ENCODE measurements around the gene PRPSAP1. TPM values are rescaled to one million over a fixed set of nuclear protein-coding genes. Genes with fewer than 3 reads are reported as not detected.

The PRPSAP1 gene
- total RNA-seq, 4 donors from 2014 or later = 52.4 to 82.3 (median 68.7) TPM

GRCh38 chr17:76382351-76382802, 28.7 kb upstream of the PRPSAP1 start:
- H3K27ac ChIP-seq = peak overlapping the region; percentile 74 to 75
- no peak for DNase-seq
- H3K27me3 ChIP-seq = peaks cover 0 to 17% of the 10 kb centered on the region in 2 donors
- intact Hi-C loops (cut with DNase I; ENCODE audit: low total_unique reads) = no loop called here
- H3K9me3 ChIP-seq = no peaks in the 10 kb centered on the region
- no peak for TF ChIP-seq CTCF (IDR thresholded peaks at IDR 0.05)
- TF ChIP-seq POLR2A (IDR thresholded peaks at IDR 0.05) = no peak
- peaks cover 0 to 25% of the 10 kb centered on the region in 2 donors for H3K4me1 ChIP-seq
- H3K36me3 ChIP-seq = no peaks in the 10 kb centered on the region
- H3K4me3 ChIP-seq = peak overlapping the region; percentile 33 to 48

DNA sequence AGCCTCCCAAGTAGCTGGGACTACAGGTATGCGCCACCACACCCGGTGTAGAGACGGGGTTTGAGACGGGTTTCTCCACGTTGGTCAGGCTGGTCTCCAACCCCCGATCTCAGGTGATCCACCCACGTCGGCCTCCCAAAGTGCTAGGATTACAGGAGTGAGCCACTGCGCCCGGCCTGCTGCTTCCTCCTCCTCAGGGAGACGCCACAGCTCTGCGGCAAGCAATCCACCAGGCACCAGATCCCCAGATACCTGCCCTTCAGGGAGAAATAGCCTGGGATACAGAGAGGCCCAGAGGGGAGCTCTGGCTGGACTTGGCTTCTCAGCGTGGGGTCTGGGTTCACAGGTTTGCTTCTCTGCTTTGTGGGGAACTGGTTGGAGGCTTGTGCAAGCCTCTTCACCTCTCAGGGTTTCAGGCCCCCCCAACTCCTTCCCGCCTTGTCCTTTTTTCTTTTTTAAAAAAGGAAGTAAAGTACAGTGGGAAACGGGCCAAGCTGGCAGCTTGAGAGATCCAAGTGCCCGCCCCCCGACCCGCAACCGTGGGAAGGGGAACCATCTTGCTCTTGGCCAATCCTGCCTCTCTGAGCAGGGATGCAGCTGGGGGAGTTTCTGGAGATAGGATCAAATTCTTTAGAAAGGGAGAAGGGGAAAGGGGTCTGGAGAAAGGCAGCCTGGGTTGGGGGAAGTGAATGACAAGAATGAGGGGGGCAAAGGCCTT, 28.1 kb upstream of the PRPSAP1 start:
- DNase-seq = no peak
- Histone ChIP-seq H3K4me3 (no peak overlapping the region), H3K36me3 (no peaks in the 10 kb centered on the region), H3K4me1 (peaks cover 0 to 25% of the 10 kb centered on the region in 2 donors), H3K27ac (no peak overlapping the region), H3K27me3 (peaks cover 0 to 17% of the 10 kb centered on the region in 2 donors), H3K9me3 (no peaks in the 10 kb centered on the region)
- no peak for TF ChIP-seq CTCF (IDR thresholded peaks at IDR 0.05)
- TF ChIP-seq POLR2A (IDR thresholded peaks at IDR 0.05) = no peak
- intact Hi-C loops (cut with DNase I; ENCODE audit: low total_unique reads) = no loop called here

DNA sequence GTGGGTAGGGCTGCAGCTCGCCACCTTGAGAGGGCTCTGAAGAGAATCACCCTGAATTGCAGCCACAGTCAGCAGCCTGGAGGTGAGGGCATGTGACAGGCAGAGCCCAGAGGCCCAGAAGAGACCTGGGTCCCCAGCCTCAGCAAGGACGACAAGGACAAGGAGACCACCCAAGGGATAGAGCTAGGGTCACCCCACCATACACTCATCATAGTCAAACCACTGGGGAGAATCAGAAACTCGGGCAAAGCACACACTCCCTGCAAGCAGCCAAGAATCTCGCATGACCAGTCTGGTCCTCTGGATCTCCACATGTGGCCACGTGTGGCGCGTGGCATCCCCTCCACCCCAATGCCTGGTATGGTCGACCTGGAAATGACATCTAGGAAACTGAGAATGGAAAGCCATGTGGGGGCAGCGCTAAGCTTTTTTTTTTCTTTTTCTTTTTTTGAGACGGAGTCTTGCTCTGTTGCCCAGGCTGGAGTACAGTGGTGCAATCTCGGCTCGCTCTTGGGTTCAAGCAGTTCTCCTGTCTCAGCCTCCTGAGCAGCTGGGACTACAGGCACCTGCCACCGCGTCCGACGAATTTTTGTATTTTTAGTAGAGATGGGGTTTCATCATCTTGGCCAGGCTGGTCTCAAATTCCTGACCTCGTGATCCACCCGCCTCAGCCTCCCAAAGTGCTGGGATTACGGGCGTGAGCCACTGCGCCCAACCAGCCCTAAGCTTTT, 26.1 kb upstream of the PRPSAP1 start:
- peaks cover 0 to 17% of the 10 kb centered on the region in 2 donors for H3K27me3 ChIP-seq
- H3K4me3 ChIP-seq = no peak overlapping the region
- peaks cover 0 to 17% of the 10 kb centered on the region in 2 donors for H3K4me1 ChIP-seq
- TF ChIP-seq POLR2A (IDR thresholded peaks at IDR 0.05) (no peak), CTCF (IDR thresholded peaks at IDR 0.05) (no peak)
- no peak for DNase-seq
- no peaks in the 10 kb centered on the region for H3K36me3 ChIP-seq
- no peaks in the 10 kb centered on the region for H3K9me3 ChIP-seq
- H3K27ac ChIP-seq = no peak overlapping the region
- intact Hi-C loops (cut with DNase I; ENCODE audit: low total_unique reads) = no loop called here

- TF ChIP-seq CTCF (IDR thresholded peaks at IDR 0.05) (no peak), POLR2A (IDR thresholded peaks at IDR 0.05) (no peak)
- Histone ChIP-seq H3K36me3 (no peaks in the 10 kb centered on the region), H3K4me3 (no peak overlapping the region), H3K4me1 (peaks cover 0 to 17% of the 10 kb centered on the region in 2 donors), H3K27me3 (peaks cover 0 to 17% of the 10 kb centered on the region in 2 donors), H3K9me3 (no peaks in the 10 kb centered on the region), H3K27ac (no peak overlapping the region)
- intact Hi-C loops (cut with DNase I; ENCODE audit: low total_unique reads) = no loop called here
- DNase-seq = no peak
These were observed 25.5 kb upstream of the PRPSAP1 start for GRCh38 chr17:76379275-76379641.
